Measurements from ENCODE around the gene DRC1. TPM values are rescaled to one million over a fixed set of nuclear protein-coding genes. Genes with fewer than 3 reads are reported as not detected.

DRC1 gene
- total RNA-seq, 4 donors from 2014 or later = not detected

GRCh38 chr2:26480566-26481423 is 79.1 kb downstream of the DRC1 start:
- Histone ChIP-seq H3K36me3 (no peaks in the 10 kb centered on the region), H3K4me3 (no peak overlapping the region), H3K9me3 (no peaks in the 10 kb centered on the region), H3K27me3 (peaks cover 0 to 5% (median 0%) of the 10 kb centered on the region in 4 donors), H3K4me1 (peaks cover 0 to 10% (median 0%) of the 10 kb centered on the region in 3 donors), H3K27ac (no peak overlapping the region)
- intact Hi-C loops (cut with DNase I) = no loop called here
- 69 to 75% methylated on average over 8 of the region's 18 CpGs for WGBS, 2 donors
- TF ChIP-seq POLR2A (IDR thresholded peaks at IDR 0.05) (no peak), CTCF (IDR thresholded peaks at IDR 0.05) (no peak)
- no peak for DNase-seq

DNA sequence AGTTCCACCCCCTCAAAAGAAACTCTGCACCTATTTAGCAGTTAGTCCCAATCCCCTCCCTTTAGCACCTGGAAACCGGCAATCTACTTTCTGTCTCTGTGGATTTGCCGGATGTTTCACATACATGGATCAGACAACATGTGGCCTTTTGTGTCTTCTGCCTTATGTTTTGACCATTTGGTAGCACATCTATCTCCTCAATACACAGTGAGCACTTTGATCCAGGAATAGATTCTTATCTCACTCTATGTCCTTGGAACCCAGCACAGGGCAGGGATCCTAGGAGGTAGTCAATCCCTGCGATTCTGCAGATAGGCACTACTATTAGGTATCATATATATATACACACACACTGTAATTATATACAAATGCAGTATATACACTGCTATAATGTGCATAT is 80.0 kb downstream of the DRC1 start:
- WGBS, 2 donors = 79 to 98% methylated on average over 3 of the region's 3 CpGs
- intact Hi-C loops (cut with DNase I) = no loop called here
- no peak for DNase-seq
- Histone ChIP-seq H3K27me3 (peaks cover 0 to 5% (median 0%) of the 10 kb centered on the region in 4 donors), H3K27ac (no peak overlapping the region), H3K4me1 (peaks cover 0 to 10% (median 0%) of the 10 kb centered on the region in 3 donors), H3K36me3 (no peaks in the 10 kb centered on the region), H3K9me3 (no peaks in the 10 kb centered on the region), H3K4me3 (no peak overlapping the region)
- TF ChIP-seq POLR2A (IDR thresholded peaks at IDR 0.05) (no peak), CTCF (IDR thresholded peaks at IDR 0.05) (no peak)

DNA sequence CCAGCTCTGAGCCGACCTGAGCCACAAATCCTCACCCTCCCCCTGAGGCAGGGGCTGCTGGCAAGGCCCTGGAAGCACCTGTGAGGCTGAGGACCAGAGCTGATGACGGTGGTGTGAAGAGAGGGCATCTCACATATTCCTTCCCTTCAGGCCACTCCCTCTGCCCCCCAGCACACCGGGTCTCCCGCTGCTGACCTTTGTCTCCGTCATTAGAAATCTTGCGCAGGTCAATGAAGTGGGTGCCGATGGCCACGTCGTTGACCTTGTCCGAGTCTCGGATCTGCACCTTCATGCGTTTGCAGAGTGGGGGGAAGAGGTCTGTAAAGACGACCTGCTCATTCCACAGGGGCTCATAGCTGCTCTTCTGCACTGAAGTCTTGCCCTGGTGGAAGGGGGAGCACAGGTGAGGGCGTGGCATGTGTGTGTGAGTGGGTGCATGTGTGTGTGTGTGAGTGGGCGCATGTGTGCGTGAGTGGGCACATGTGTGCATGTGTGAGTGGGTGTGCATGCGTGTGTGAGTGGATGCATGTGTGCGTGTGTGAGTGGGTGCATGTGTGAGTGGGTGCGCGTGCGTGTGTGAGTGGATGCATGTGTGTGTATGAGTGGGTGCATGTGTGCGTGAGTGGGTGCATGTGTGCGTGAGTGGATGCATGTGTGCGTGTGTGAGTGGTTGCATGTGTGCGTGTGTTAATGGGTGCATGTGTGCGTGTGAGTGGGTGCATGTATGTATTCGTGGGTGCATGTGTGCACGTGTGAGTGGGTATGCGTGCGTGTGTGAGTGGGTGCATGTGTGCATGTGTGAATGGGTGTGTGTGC is 80.7 kb downstream of the DRC1 start:
- H3K4me3 ChIP-seq = no peak overlapping the region
- H3K9me3 ChIP-seq = no peaks in the 10 kb centered on the region
- peaks cover 0 to 5% (median 0%) of the 10 kb centered on the region in 4 donors for H3K27me3 ChIP-seq
- no peaks in the 10 kb centered on the region for H3K36me3 ChIP-seq
- DNase-seq = no peak
- 82 to 87% methylated on average over 29 to 30 of the region's 30 CpGs for WGBS, 2 donors
- TF ChIP-seq POLR2A (IDR thresholded peaks at IDR 0.05) (no peak), CTCF (IDR thresholded peaks at IDR 0.05) (no peak)
- peaks cover 0 to 10% (median 0%) of the 10 kb centered on the region in 3 donors for H3K4me1 ChIP-seq
- H3K27ac ChIP-seq = no peak overlapping the region
- intact Hi-C loops (cut with DNase I) = no loop called here

- DNase-seq = no peak
Measured at GRCh38 chr2:26483027-26483326, 81.3 kb downstream of the DRC1 start.

More at GRCh38 chr2:26483027-26483326, 81.3 kb downstream of the DRC1 start:
- Histone ChIP-seq H3K36me3 (no peaks in the 10 kb centered on the region), H3K27me3 (peaks cover 0 to 5% (median 0%) of the 10 kb centered on the region in 4 donors), H3K4me3 (no peak overlapping the region), H3K9me3 (no peaks in the 10 kb centered on the region), H3K27ac (no peak overlapping the region), H3K4me1 (peaks cover 0 to 5% (median 0%) of the 10 kb centered on the region in 3 donors)
- WGBS, 2 donors = 92 to 97% methylated on average over 11 of the region's 11 CpGs
- no peak for TF ChIP-seq CTCF (IDR thresholded peaks at IDR 0.05)
- no peak for TF ChIP-seq POLR2A (IDR thresholded peaks at IDR 0.05)
- intact Hi-C loops (cut with DNase I) = no loop called here

Measured in esophagus squamous epithelium (tissue), 5 donors.